Measurements from ENCODE around the gene CD274.
"Not testable (repeated sequence)": the region's sequence is repeated elsewhere in the genome, so short reads cannot be mapped to it uniquely, and the experiment has no call there.

Gene CD274

GRCh38 chr9:5481322-5482040, 31.1 kb downstream of the CD274 start:
- H3K4me3 Mint-ChIP-seq: no peak overlapping the region
- H3K27me3 Mint-ChIP-seq: peaks cover 10% of the 10 kb centered on the region
- no peak for DNase-seq (ENCODE audit: low spot score in 2 of 2)
- H3K4me1 Mint-ChIP-seq: no peaks in the 10 kb centered on the region
- H3K9me3 Mint-ChIP-seq: no peaks in the 10 kb centered on the region
- ATAC-seq (replicated peaks; ENCODE audit: extremely low read depth, poor library complexity, severe bottlenecking): no peak
- no peaks in the 10 kb centered on the region for H3K36me3 Mint-ChIP-seq (ENCODE audit: insufficient read depth)
- no peak overlapping the region for H3K27ac Mint-ChIP-seq (ENCODE audit: low read depth)

- Mint-ChIP-seq H3K4me1 (no peaks in the 10 kb centered on the region), H3K27me3 (peaks cover 10% of the 10 kb centered on the region), H3K27ac (ENCODE audit: low read depth) (no peak overlapping the region), H3K4me3 (no peak overlapping the region), H3K36me3 (ENCODE audit: insufficient read depth) (no peaks in the 10 kb centered on the region), H3K9me3 (no peaks in the 10 kb centered on the region)
- DNase-seq (ENCODE audit: low spot score in 2 of 2) (no peak), ATAC-seq (replicated peaks; ENCODE audit: extremely low read depth, poor library complexity, severe bottlenecking) (no peak)
Measured at GRCh38 chr9:5482194-5482593, 31.9 kb downstream of the CD274 start.

GRCh38 chr9:5483306-5483705, 33.0 kb downstream of the CD274 start:
- DNase-seq (ENCODE audit: low spot score in 2 of 2) (no peak), ATAC-seq (replicated peaks; ENCODE audit: extremely low read depth, poor library complexity, severe bottlenecking) (no peak)
- Mint-ChIP-seq H3K27ac (ENCODE audit: low read depth) (no peak overlapping the region), H3K4me1 (no peaks in the 10 kb centered on the region), H3K27me3 (peaks cover 10% of the 10 kb centered on the region), H3K36me3 (ENCODE audit: insufficient read depth) (no peaks in the 10 kb centered on the region), H3K9me3 (no peaks in the 10 kb centered on the region), H3K4me3 (no peak overlapping the region)

GRCh38 chr9:5485378-5486085, 35.2 kb downstream of the CD274 start:
- DNase-seq (ENCODE audit: low spot score in 2 of 2) (no peak), ATAC-seq (replicated peaks; ENCODE audit: extremely low read depth, poor library complexity, severe bottlenecking) (no peak)
- Mint-ChIP-seq H3K27ac (ENCODE audit: low read depth) (no peak overlapping the region), H3K4me1 (no peaks in the 10 kb centered on the region), H3K27me3 (peaks cover 10% of the 10 kb centered on the region), H3K36me3 (ENCODE audit: insufficient read depth) (no peaks in the 10 kb centered on the region), H3K9me3 (no peaks in the 10 kb centered on the region), H3K4me3 (no peak overlapping the region)

- Mint-ChIP-seq H3K4me1 (no peaks in the 10 kb centered on the region), H3K36me3 (ENCODE audit: insufficient read depth) (no peaks in the 10 kb centered on the region), H3K27ac (ENCODE audit: low read depth) (no peak overlapping the region), H3K9me3 (no peaks in the 10 kb centered on the region), H3K4me3 (no peak overlapping the region), H3K27me3 (peaks cover 3% of the 10 kb centered on the region)
- no peak for ATAC-seq (replicated peaks; ENCODE audit: extremely low read depth, poor library complexity, severe bottlenecking)
- no peak for DNase-seq (ENCODE audit: low spot score in 2 of 2)
Measured at GRCh38 chr9:5486988-5487387, 36.6 kb downstream of the CD274 start.

- H3K36me3 Mint-ChIP-seq (ENCODE audit: insufficient read depth): no peaks in the 10 kb centered on the region
- DNase-seq (ENCODE audit: low spot score in 2 of 2) (no peak), ATAC-seq (replicated peaks; ENCODE audit: extremely low read depth, poor library complexity, severe bottlenecking) (no peak)
- no peak overlapping the region for H3K27ac Mint-ChIP-seq (ENCODE audit: low read depth)
- H3K9me3 Mint-ChIP-seq: no peaks in the 10 kb centered on the region
- no peaks in the 10 kb centered on the region for H3K27me3 Mint-ChIP-seq
- peaks cover 5% of the 10 kb centered on the region for H3K4me1 Mint-ChIP-seq
- no peak overlapping the region for H3K4me3 Mint-ChIP-seq
Measured at GRCh38 chr9:5488221-5489008, 38.1 kb downstream of the CD274 start.

GRCh38 chr9:5489630-5490490, 39.5 kb downstream of the CD274 start:
- H3K27ac Mint-ChIP-seq (ENCODE audit: low read depth): no peak overlapping the region
- H3K4me3 Mint-ChIP-seq: no peak overlapping the region
- H3K27me3 Mint-ChIP-seq: no peaks in the 10 kb centered on the region
- no peaks in the 10 kb centered on the region for H3K9me3 Mint-ChIP-seq
- no peak for ATAC-seq (replicated peaks; ENCODE audit: extremely low read depth, poor library complexity, severe bottlenecking)
- no peak for DNase-seq (ENCODE audit: low spot score in 2 of 2)
- H3K36me3 Mint-ChIP-seq (ENCODE audit: insufficient read depth): no peaks in the 10 kb centered on the region
- H3K4me1 Mint-ChIP-seq: peaks cover 6% of the 10 kb centered on the region

- ATAC-seq (replicated peaks; ENCODE audit: extremely low read depth, poor library complexity, severe bottlenecking): no peak
- Mint-ChIP-seq H3K9me3 (no peaks in the 10 kb centered on the region), H3K27ac (ENCODE audit: low read depth) (no peak overlapping the region), H3K4me1 (peaks cover 6% of the 10 kb centered on the region), H3K4me3 (no peak overlapping the region), H3K27me3 (no peaks in the 10 kb centered on the region), H3K36me3 (ENCODE audit: insufficient read depth) (no peaks in the 10 kb centered on the region)
- DNase-seq (ENCODE audit: low spot score in 2 of 2): no peak
Measured at GRCh38 chr9:5492965-5493678, 42.8 kb downstream of the CD274 start.

GRCh38 chr9:5493679-5494511, 43.6 kb downstream of the CD274 start:
- H3K27ac Mint-ChIP-seq (ENCODE audit: low read depth): no peak overlapping the region
- ATAC-seq (replicated peaks; ENCODE audit: extremely low read depth, poor library complexity, severe bottlenecking): no peak
- DNase-seq (ENCODE audit: low spot score in 2 of 2): no peak
- peaks cover 6% of the 10 kb centered on the region for H3K4me1 Mint-ChIP-seq
- no peaks in the 10 kb centered on the region for H3K36me3 Mint-ChIP-seq (ENCODE audit: insufficient read depth)
- no peaks in the 10 kb centered on the region for H3K9me3 Mint-ChIP-seq
- no peak overlapping the region for H3K4me3 Mint-ChIP-seq
- H3K27me3 Mint-ChIP-seq: no peaks in the 10 kb centered on the region

- H3K4me3 Mint-ChIP-seq; DNase-seq (ENCODE audit: low spot score in 2 of 2); H3K36me3 Mint-ChIP-seq (ENCODE audit: insufficient read depth); H3K27me3 Mint-ChIP-seq; H3K27ac Mint-ChIP-seq (ENCODE audit: low read depth); H3K4me1 Mint-ChIP-seq; ATAC-seq (replicated peaks; ENCODE audit: extremely low read depth, poor library complexity, severe bottlenecking); H3K9me3 Mint-ChIP-seq: not testable (repeated sequence)
Measured at GRCh38 chr9:5494765-5495164, 44.4 kb downstream of the CD274 start.

- no peaks in the 10 kb centered on the region for H3K36me3 Mint-ChIP-seq (ENCODE audit: insufficient read depth)
- H3K27ac Mint-ChIP-seq (ENCODE audit: low read depth): peak overlapping the region; percentile 8
- H3K4me3 Mint-ChIP-seq: no peak overlapping the region
- H3K27me3 Mint-ChIP-seq: no peaks in the 10 kb centered on the region
- ATAC-seq (replicated peaks; ENCODE audit: extremely low read depth, poor library complexity, severe bottlenecking): no peak
- H3K9me3 Mint-ChIP-seq: peaks cover 4% of the 10 kb centered on the region
- no peaks in the 10 kb centered on the region for H3K4me1 Mint-ChIP-seq
- no peak for DNase-seq (ENCODE audit: low spot score in 2 of 2)
Measured at GRCh38 chr9:5499157-5499556, 48.8 kb downstream of the CD274 start.

Measured in central memory CD8-positive, alpha-beta T cell (primary cell).